GM12873 (cell line): Measurements from ENCODE around the gene STMN3.

Source experiments
- CTCF ChIP-seq: IDR thresholded peaks from 2 replicates; pipeline ENCODE4 v1.5.1; 2012; ENCODE audit warnings: low read depth, mild to moderate bottlenecking, moderate library complexity, low read length, control low read depth; ENCODE audit not compliant: insufficient read depth; ENCODE audit errors: missing control alignments

Gene STMN3

GRCh38 chr20:63597651-63598478 is 55.4 kb downstream of the STMN3 start:
- no peak for TF ChIP-seq CTCF

- no peak for TF ChIP-seq CTCF
Measured at GRCh38 chr20:63596423-63596822, 56.8 kb downstream of the STMN3 start.

- no peak for TF ChIP-seq CTCF
Measured at GRCh38 chr20:63595416-63596127, 57.7 kb downstream of the STMN3 start.

- no peak for TF ChIP-seq CTCF
Measured at GRCh38 chr20:63594043-63594561, 59.1 kb downstream of the STMN3 start.

DNA sequence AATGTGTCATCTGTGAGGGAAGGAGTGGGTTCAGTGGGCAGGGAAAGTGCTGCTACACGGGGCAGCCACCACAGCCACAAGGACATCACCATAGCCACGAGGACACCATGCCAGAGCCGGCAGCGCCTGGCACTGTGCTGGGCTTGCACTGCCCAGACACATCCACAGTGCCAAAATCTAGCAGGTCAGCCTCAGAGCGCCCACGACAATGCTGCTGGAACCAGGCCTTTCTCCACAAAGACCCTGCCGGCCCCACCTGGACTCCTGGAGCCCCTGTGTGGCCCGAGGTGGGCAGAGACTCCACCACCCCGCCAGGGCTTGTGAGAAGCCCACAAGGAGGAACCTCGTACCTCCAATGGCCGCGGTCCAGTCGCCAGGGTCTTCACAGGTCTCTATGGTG is 60.6 kb downstream of the STMN3 start:
- no peak for TF ChIP-seq CTCF

DNA sequence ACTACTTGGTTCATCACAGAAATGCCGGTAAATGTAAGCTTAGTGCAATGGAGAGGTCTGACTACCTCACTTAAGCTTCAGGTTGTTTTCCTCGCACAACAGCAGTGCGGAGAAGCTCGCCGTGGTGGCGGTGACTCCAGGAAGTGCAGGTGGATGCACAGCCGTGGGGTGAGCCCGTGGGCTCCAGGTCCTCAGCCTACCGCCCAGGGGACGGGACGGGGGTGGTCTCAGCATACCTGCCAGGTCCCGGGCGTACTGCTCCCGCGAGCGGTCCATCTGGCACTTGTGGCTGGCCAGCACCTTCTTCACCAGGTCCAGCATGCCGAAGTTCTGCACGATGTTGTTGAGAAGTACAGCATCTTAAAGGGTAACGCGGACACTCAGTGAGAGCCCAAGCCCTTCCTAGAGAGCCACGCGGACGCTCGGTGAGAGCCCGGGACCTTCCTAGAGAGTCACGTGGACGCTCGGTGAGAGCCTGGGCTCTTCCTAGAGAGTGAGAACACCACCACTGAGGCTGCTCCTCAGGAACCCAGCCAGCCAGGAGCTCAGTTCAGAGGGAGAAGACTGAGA is 61.4 kb downstream of the STMN3 start:
- no peak for TF ChIP-seq CTCF

- TF ChIP-seq CTCF: no peak
Measured at GRCh38 chr20:63591147-63591533, 62.1 kb downstream of the STMN3 start.
